Measurements from ENCODE around the gene ACCS.

DNA sequence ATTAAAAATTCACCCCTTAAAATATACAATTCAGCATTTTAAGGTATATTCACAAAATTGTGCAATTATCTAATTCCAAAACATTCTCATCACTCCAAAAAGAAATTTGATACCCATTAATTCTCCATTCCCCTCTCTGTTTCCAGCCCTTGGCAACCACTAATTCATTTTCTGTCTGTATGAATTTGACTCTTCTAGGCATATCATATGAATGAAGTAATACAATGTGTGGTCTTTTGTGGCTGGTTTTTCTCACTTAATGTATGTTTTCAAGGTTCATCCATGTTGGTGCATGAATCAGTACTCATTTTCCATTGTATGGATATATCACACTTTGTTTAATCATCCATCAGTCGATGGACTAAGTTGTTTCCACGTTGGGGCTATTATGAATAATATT lies 47.2 kb upstream of the ACCS start:
- TF ChIP-seq CTCF (IDR thresholded peaks at IDR 0.05; ENCODE audit: low read depth, low read length, poor library complexity, severe bottlenecking) (no peak), EZH2phosphoT487 (IDR thresholded peaks at IDR 0.05; ENCODE audit: borderline replicate concordance, low read length) (no peak)
